ACC112 (cell line): ENCODE data around the gene SDK1.

Source experiments
- H2AFZ ChIP-seq: fragments of 200-600 bp; sonication (generic); one replicate; pipeline ENCODE4 v1.6.0; 2017; ENCODE audit warnings: antibody characterized with exemption, low read length; ENCODE audit not compliant: unreplicated experiment
- H3K27ac ChIP-seq: fragments of 200-600 bp; sonication (generic); 2 replicates; pipeline ENCODE4 v1.5.1; 2014; ENCODE audit warnings: low read depth, mild to moderate bottlenecking, antibody characterized with exemption, low read length, moderate library complexity
- H3K27me3 ChIP-seq: fragments of 200-600 bp; sonication (generic); 2 replicates; pipeline ENCODE4 v1.6.1; 2014; ENCODE audit warnings: mild to moderate bottlenecking, antibody characterized with exemption, low read length, moderate library complexity, mixed read lengths; ENCODE audit not compliant: insufficient read depth
- H3K36me3 ChIP-seq: fragments of 200-600 bp; sonication (generic); 2 replicates; pipeline ENCODE4 v1.6.1; 2016; ENCODE audit warnings: mild to moderate bottlenecking, antibody characterized with exemption, low read length, moderate library complexity, mixed read lengths; ENCODE audit not compliant: insufficient read depth
- H3K4me1 ChIP-seq: fragments of 200-600 bp; sonication (generic); one replicate; pipeline ENCODE4 v1.6.1; 2016; ENCODE audit warnings: low read length, mixed read lengths; ENCODE audit not compliant: insufficient read depth, unreplicated experiment, control insufficient read depth
- H3K4me3 ChIP-seq: fragments of 200-600 bp; sonication (generic); 2 replicates; pipeline ENCODE4 v1.5.1; 2014; ENCODE audit warnings: mild to moderate bottlenecking, low read depth, low read length
- H3K79me2 ChIP-seq: fragments of 200-600 bp; sonication (generic); one replicate; pipeline ENCODE4 v1.6.0; 2016; ENCODE audit warnings: low read length; ENCODE audit not compliant: control insufficient read depth, unreplicated experiment, insufficient read depth

The SDK1 gene

GRCh38 chr7:3605222-3605621, 304.2 kb downstream of the SDK1 start:
- H3K79me2 ChIP-seq: no peaks in the 10 kb centered on the region
- H2AFZ ChIP-seq: no peak overlapping the region
- H3K4me1 ChIP-seq: no peaks in the 10 kb centered on the region

GRCh38 chr7:3606436-3606835, 305.4 kb downstream of the SDK1 start:
- Histone ChIP-seq H3K36me3 (no peaks in the 10 kb centered on the region), H2AFZ (no peak overlapping the region), H3K27ac (no peak overlapping the region), H3K4me1 (no peaks in the 10 kb centered on the region), H3K4me3 (no peak overlapping the region), H3K27me3 (no peaks in the 10 kb centered on the region), H3K79me2 (no peaks in the 10 kb centered on the region)

More at GRCh38 chr7:3605222-3605621, 304.2 kb downstream of the SDK1 start:
- peak overlapping the region; percentile 48 for H3K27ac ChIP-seq
- no peaks in the 10 kb centered on the region for H3K36me3 ChIP-seq
- no peaks in the 10 kb centered on the region for H3K27me3 ChIP-seq
- H3K4me3 ChIP-seq: no peak overlapping the region

- Histone ChIP-seq H2AFZ (no peak overlapping the region), H3K79me2 (no peaks in the 10 kb centered on the region), H3K27me3 (no peaks in the 10 kb centered on the region), H3K27ac (no peak overlapping the region), H3K4me3 (no peak overlapping the region), H3K4me1 (no peaks in the 10 kb centered on the region), H3K36me3 (no peaks in the 10 kb centered on the region)
Observed at GRCh38 chr7:3607847-3608246, 306.8 kb downstream of the SDK1 start.

GRCh38 chr7:3616306-3616705, 315.3 kb downstream of the SDK1 start:
- H3K4me1 ChIP-seq: no peaks in the 10 kb centered on the region
- no peaks in the 10 kb centered on the region for H3K27me3 ChIP-seq
- no peak overlapping the region for H3K4me3 ChIP-seq
- H3K27ac ChIP-seq: no peak overlapping the region
- H3K36me3 ChIP-seq: no peaks in the 10 kb centered on the region
- H3K79me2 ChIP-seq: no peaks in the 10 kb centered on the region
- no peak overlapping the region for H2AFZ ChIP-seq

- H3K4me3 ChIP-seq: no peak overlapping the region
- no peaks in the 10 kb centered on the region for H3K27me3 ChIP-seq
- H2AFZ ChIP-seq: no peak overlapping the region
- H3K36me3 ChIP-seq: no peaks in the 10 kb centered on the region
- H3K27ac ChIP-seq: no peak overlapping the region
- no peaks in the 10 kb centered on the region for H3K79me2 ChIP-seq
- no peaks in the 10 kb centered on the region for H3K4me1 ChIP-seq
Observed at GRCh38 chr7:3630081-3630480, 329.0 kb downstream of the SDK1 start.

- Histone ChIP-seq H3K4me1 (no peaks in the 10 kb centered on the region), H2AFZ (no peak overlapping the region), H3K36me3 (no peaks in the 10 kb centered on the region), H3K79me2 (no peaks in the 10 kb centered on the region), H3K27me3 (no peaks in the 10 kb centered on the region), H3K27ac (no peak overlapping the region), H3K4me3 (no peak overlapping the region)
Observed at GRCh38 chr7:3634396-3634795, 333.3 kb downstream of the SDK1 start.

- H3K27me3 ChIP-seq: no peaks in the 10 kb centered on the region
- no peaks in the 10 kb centered on the region for H3K4me1 ChIP-seq
- no peaks in the 10 kb centered on the region for H3K79me2 ChIP-seq
- H3K27ac ChIP-seq: no peak overlapping the region
- no peak overlapping the region for H3K4me3 ChIP-seq
- H3K36me3 ChIP-seq: no peaks in the 10 kb centered on the region
- no peak overlapping the region for H2AFZ ChIP-seq
Observed at GRCh38 chr7:3636131-3636860, 335.2 kb downstream of the SDK1 start.

GRCh38 chr7:3639253-3639652, 338.2 kb downstream of the SDK1 start:
- no peaks in the 10 kb centered on the region for H3K79me2 ChIP-seq
- H3K4me3 ChIP-seq: no peak overlapping the region
- H3K4me1 ChIP-seq: no peaks in the 10 kb centered on the region
- H3K36me3 ChIP-seq: no peaks in the 10 kb centered on the region
- no peaks in the 10 kb centered on the region for H3K27me3 ChIP-seq
- no peak overlapping the region for H2AFZ ChIP-seq
- no peak overlapping the region for H3K27ac ChIP-seq

GRCh38 chr7:3641582-3641981, 340.5 kb downstream of the SDK1 start:
- Histone ChIP-seq H3K79me2 (no peaks in the 10 kb centered on the region), H3K4me3 (no peak overlapping the region), H3K36me3 (no peaks in the 10 kb centered on the region), H3K27ac (no peak overlapping the region), H3K4me1 (no peaks in the 10 kb centered on the region), H3K27me3 (no peaks in the 10 kb centered on the region), H2AFZ (no peak overlapping the region)

GRCh38 chr7:3643091-3643490, 342.0 kb downstream of the SDK1 start:
- Histone ChIP-seq H3K4me3 (no peak overlapping the region), H2AFZ (no peak overlapping the region), H3K79me2 (no peaks in the 10 kb centered on the region), H3K4me1 (no peaks in the 10 kb centered on the region), H3K27me3 (no peaks in the 10 kb centered on the region), H3K36me3 (no peaks in the 10 kb centered on the region), H3K27ac (no peak overlapping the region)

- Histone ChIP-seq H3K4me1 (no peaks in the 10 kb centered on the region), H3K27ac (no peak overlapping the region), H3K4me3 (no peak overlapping the region), H3K79me2 (no peaks in the 10 kb centered on the region), H2AFZ (no peak overlapping the region), H3K27me3 (no peaks in the 10 kb centered on the region), H3K36me3 (no peaks in the 10 kb centered on the region)
Observed at GRCh38 chr7:3648276-3648675, 347.2 kb downstream of the SDK1 start.
